GM12865 (cell line): Measurements from ENCODE around the gene LRRC1.

Experiments used
- DNase-seq: peaks from one replicate; pipeline ENCODE4 v3.0.0; 2010; ENCODE audit warnings: low read depth
- H3K4me3 ChIP-seq: 2 replicates; pipeline ENCODE4 v1.5.1; 2011; ENCODE audit warnings: mild to moderate bottlenecking, low read depth, low read length, control low read depth
- CTCF ChIP-seq: IDR thresholded peaks from 2 replicates; pipeline ENCODE4 v1.5.1; 2011; ENCODE audit warnings: low read length, control low read depth, low read depth, inconsistent platforms; ENCODE audit not compliant: insufficient read depth; ENCODE audit errors: missing control alignments

Gene LRRC1

GRCh38 chr6:53813801-53814200 is 19.0 kb downstream of the LRRC1 start:
- no peak for TF ChIP-seq CTCF
- no peak overlapping the region for H3K4me3 ChIP-seq

DNA sequence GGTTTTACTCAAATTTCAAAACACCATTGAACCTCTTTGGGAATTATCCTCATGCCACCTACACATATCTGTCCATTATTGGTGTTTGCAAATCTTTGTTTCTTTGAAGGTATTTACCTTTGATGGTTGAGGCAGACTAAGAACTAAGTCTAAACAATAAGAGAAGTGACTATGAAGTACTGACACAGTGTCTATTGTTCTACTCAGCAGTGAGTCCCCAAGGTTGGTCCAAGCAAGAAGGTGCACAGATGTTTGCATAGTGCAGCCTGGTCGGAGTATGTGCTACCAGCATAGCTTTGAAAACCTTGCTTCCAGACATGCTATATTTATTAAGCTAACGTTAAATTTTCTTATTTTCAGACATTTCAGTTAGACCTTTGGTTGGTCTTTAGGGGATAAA is 19.5 kb downstream of the LRRC1 start:
- H3K4me3 ChIP-seq: no peak overlapping the region
- no peak for DNase-seq
- no peak for TF ChIP-seq CTCF

More at GRCh38 chr6:53813801-53814200, 19.0 kb downstream of the LRRC1 start:
- no peak for DNase-seq

- no peak overlapping the region for H3K4me3 ChIP-seq
- TF ChIP-seq CTCF: no peak
- DNase-seq: no peak
Measured at GRCh38 chr6:53815381-53816119, 20.7 kb downstream of the LRRC1 start.

GRCh38 chr6:53818858-53819609 is 24.2 kb downstream of the LRRC1 start:
- no peak overlapping the region for H3K4me3 ChIP-seq
- DNase-seq: no peak
- TF ChIP-seq CTCF: no peak

GRCh38 chr6:53822401-53823125 is 27.8 kb downstream of the LRRC1 start:
- no peak for DNase-seq
- H3K4me3 ChIP-seq: no peak overlapping the region
- TF ChIP-seq CTCF: no peak

DNA sequence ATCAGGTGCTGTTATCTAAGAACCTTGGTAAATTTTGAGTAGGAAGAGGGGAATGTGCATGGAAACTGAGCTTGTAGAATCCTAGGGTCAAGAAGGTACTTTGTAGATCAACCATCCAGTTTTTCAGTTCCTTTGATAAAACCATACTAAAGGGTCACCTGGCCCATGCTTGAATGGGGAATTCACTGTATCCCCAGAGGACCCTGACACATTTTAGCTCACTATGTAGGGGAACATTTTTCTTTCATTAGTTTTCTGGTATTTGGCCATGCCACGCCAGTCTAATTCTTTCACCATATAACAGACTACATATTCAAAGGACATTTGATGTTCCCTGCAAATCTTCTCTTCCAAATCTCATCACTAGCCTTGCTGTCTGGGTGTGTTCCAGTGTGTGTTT is 29.9 kb downstream of the LRRC1 start:
- DNase-seq: no peak
- no peak overlapping the region for H3K4me3 ChIP-seq
- TF ChIP-seq CTCF: no peak
